Esophagus (tissue), 2 donors: Measurements from ENCODE around the gene SREBF2. TPM values are rescaled to one million over a fixed set of nuclear protein-coding genes. Genes with fewer than 3 reads are reported as not detected.

Experiments used
- H3K27ac ChIP-seq, 2 donors: one replicate each; pipeline ENCODE4 v1.5.1; 2013; ENCODE audit warnings: low read depth in 2 of 2, mild to moderate bottlenecking in 2 of 2, inconsistent platforms in 1 of 2, low read length in 1 of 2, moderate library complexity in 1 of 2
- H3K27me3 ChIP-seq, 2 donors: one replicate each; pipeline ENCODE4 v1.6.1; 2013; ENCODE audit warnings: low read length in 2 of 2, control low read depth in 1 of 2, mild to moderate bottlenecking in 1 of 2; ENCODE audit not compliant: insufficient read depth in 2 of 2, control insufficient read depth in 1 of 2
- H3K36me3 ChIP-seq, 2 donors: one replicate each; pipeline ENCODE4 v1.6.1; 2013; ENCODE audit warnings: low read length in 1 of 2; ENCODE audit not compliant: control insufficient read depth in 2 of 2, insufficient read depth in 2 of 2
- H3K4me1 ChIP-seq, 2 donors: one replicate each; pipeline ENCODE4 v1.6.1; 2013; ENCODE audit warnings: low read length in 1 of 2; ENCODE audit not compliant: control insufficient read depth in 2 of 2, insufficient read depth in 2 of 2
- H3K4me3 ChIP-seq, 2 donors: one replicate each; pipeline ENCODE4 v1.5.1; 2013; ENCODE audit warnings: low read length in 2 of 2, mild to moderate bottlenecking in 2 of 2, low read depth in 1 of 2, moderate library complexity in 1 of 2
- H3K9me3 ChIP-seq, 2 donors: one replicate each; pipeline ENCODE4 v1.6.1; 2013; ENCODE audit warnings: mild to moderate bottlenecking in 2 of 2, low read depth in 1 of 2, low read length in 1 of 2, moderate library complexity in 1 of 2; ENCODE audit not compliant: control insufficient read depth in 2 of 2, insufficient read depth in 1 of 2
- WGBS, 2 donors: extraction: QIAGEN DNeasy Blood & Tissue Kit; methylation state at CpG; one replicate each; pipeline ENCODE4 v1.1.7; 2013; 5-methylcytosine and 5-hydroxymethylcytosine counted together
- polyA plus RNA-seq, 2 donors: library from polyadenylated mRNA; stranded (reverse); fragments of 200-250 nt; gene quantifications; one replicate each; pipeline ENCODE4 v1.2.3, GENCODE V29; 2013
- donor health status: healthy with polysubstance abuse.
- donor health status: Bipolar disorder and iron deficiency.

Gene SREBF2
- polyA plus RNA-seq, 2 donors: 66.4 to 76.4 TPM

- 86 to 88% methylated on average over 6 of the region's 6 CpGs for WGBS, 2 donors
- peaks cover 47 to 60% of the 10 kb centered on the region in 2 donors for H3K36me3 ChIP-seq
- no peak overlapping the region for H3K27ac ChIP-seq
- H3K9me3 ChIP-seq: no peaks in the 10 kb centered on the region
- H3K4me3 ChIP-seq: no peak overlapping the region
- H3K4me1 ChIP-seq: no peaks in the 10 kb centered on the region
- no peaks in the 10 kb centered on the region for H3K27me3 ChIP-seq
Observed at GRCh38 chr22:41885516-41885915, 52.6 kb downstream of the SREBF2 start.

- H3K36me3 ChIP-seq: peaks cover 42 to 57% of the 10 kb centered on the region in 2 donors
- no peaks in the 10 kb centered on the region for H3K9me3 ChIP-seq
Observed at GRCh38 chr22:41888627-41889200, 55.8 kb downstream of the SREBF2 start.

GRCh38 chr22:41891407-41891806, 58.5 kb downstream of the SREBF2 start:
- H3K27ac ChIP-seq: no peak overlapping the region
- H3K36me3 ChIP-seq: peaks cover 23 to 49% of the 10 kb centered on the region in 2 donors
- no peaks in the 10 kb centered on the region for H3K9me3 ChIP-seq
- WGBS, 2 donors: 93 to 96% methylated on average over 9 of the region's 9 CpGs
- H3K4me3 ChIP-seq: no peak overlapping the region
- H3K4me1 ChIP-seq: no peaks in the 10 kb centered on the region
- H3K27me3 ChIP-seq: no peaks in the 10 kb centered on the region

More at GRCh38 chr22:41888627-41889200, 55.8 kb downstream of the SREBF2 start:
- H3K4me3 ChIP-seq: no peak overlapping the region
- H3K27me3 ChIP-seq: no peaks in the 10 kb centered on the region
- H3K27ac ChIP-seq: no peak overlapping the region
- WGBS, 2 donors: 76 to 80% methylated on average over 4 of the region's 4 CpGs
- no peaks in the 10 kb centered on the region for H3K4me1 ChIP-seq

- no peak overlapping the region for H3K27ac ChIP-seq
- H3K4me3 ChIP-seq: no peak overlapping the region
- H3K4me1 ChIP-seq: no peaks in the 10 kb centered on the region
- H3K36me3 ChIP-seq: peaks cover 29 to 61% of the 10 kb centered on the region in 2 donors
- H3K27me3 ChIP-seq: no peaks in the 10 kb centered on the region
- no peaks in the 10 kb centered on the region for H3K9me3 ChIP-seq
- WGBS, 2 donors: 93 to 94% methylated on average over 2 to 4 of the region's 4 CpGs
Observed at GRCh38 chr22:41892721-41893120, 59.8 kb downstream of the SREBF2 start.

- H3K9me3 ChIP-seq: no peaks in the 10 kb centered on the region
- peaks cover 34 to 64% of the 10 kb centered on the region in 2 donors for H3K36me3 ChIP-seq
- H3K4me3 ChIP-seq: no peak overlapping the region
- H3K27me3 ChIP-seq: no peaks in the 10 kb centered on the region
- no peak overlapping the region for H3K27ac ChIP-seq
- 85 to 87% methylated on average over 7 of the region's 7 CpGs for WGBS, 2 donors
- no peaks in the 10 kb centered on the region for H3K4me1 ChIP-seq
Observed at GRCh38 chr22:41893591-41894375, 60.9 kb downstream of the SREBF2 start.

GRCh38 chr22:41898645-41899044, 65.7 kb downstream of the SREBF2 start:
- no peak overlapping the region for H3K27ac ChIP-seq
- no peaks in the 10 kb centered on the region for H3K27me3 ChIP-seq
- no peaks in the 10 kb centered on the region for H3K4me1 ChIP-seq
- no peak overlapping the region for H3K4me3 ChIP-seq
- peaks cover 41 to 77% of the 10 kb centered on the region in 2 donors for H3K36me3 ChIP-seq
- WGBS, 2 donors: 88 to 89% methylated on average over 11 of the region's 11 CpGs
- H3K9me3 ChIP-seq: no peaks in the 10 kb centered on the region

- Histone ChIP-seq H3K4me3 (no peak overlapping the region), H3K4me1 (no peaks in the 10 kb centered on the region), H3K9me3 (no peaks in the 10 kb centered on the region), H3K27me3 (no peaks in the 10 kb centered on the region), H3K27ac (no peak overlapping the region), H3K36me3 (peaks cover 46 to 79% of the 10 kb centered on the region in 2 donors)
- 85 to 86% methylated on average over 5 of the region's 5 CpGs for WGBS, 2 donors
Observed at GRCh38 chr22:41899110-41899509, 66.2 kb downstream of the SREBF2 start.

GRCh38 chr22:41899992-41900651, 67.2 kb downstream of the SREBF2 start:
- H3K9me3 ChIP-seq: no peaks in the 10 kb centered on the region
- no peak overlapping the region for H3K27ac ChIP-seq
- H3K4me1 ChIP-seq: no peaks in the 10 kb centered on the region
- no peak overlapping the region for H3K4me3 ChIP-seq
- no peaks in the 10 kb centered on the region for H3K27me3 ChIP-seq
- 87 to 91% methylated on average over 13 of the region's 13 CpGs for WGBS, 2 donors
- H3K36me3 ChIP-seq: peaks cover 49 to 80% of the 10 kb centered on the region in 2 donors

GRCh38 chr22:41900652-41901312, 67.9 kb downstream of the SREBF2 start:
- Histone ChIP-seq H3K4me1 (no peaks in the 10 kb centered on the region), H3K9me3 (no peaks in the 10 kb centered on the region), H3K27me3 (no peaks in the 10 kb centered on the region), H3K36me3 (peaks cover 49 to 84% of the 10 kb centered on the region in 2 donors), H3K27ac (no peak overlapping the region), H3K4me3 (no peak overlapping the region)
- 94% methylated on average over 8 of the region's 8 CpGs for WGBS, 2 donors
